ENCODE data around the gene ATP5MC3.
A peak's percentile ranks its signal among the peaks of the same experiment; 100 is the strongest.

ATP5MC3 gene

GRCh38 chr2:175166216-175166824 lies 15.2 kb downstream of the ATP5MC3 start:
- Histone ChIP-seq H2BK5ac (ENCODE audit: low read length) (no peak overlapping the region), H2AK5ac (ENCODE audit: low read depth, low read length) (no peak overlapping the region), H3K4me3 (ENCODE audit: low read length in 2 of 2) (peak overlapping the region in 1 of 2 donors; percentile 82), H3K18ac (ENCODE audit: low read length) (no peak overlapping the region), H3K9ac (ENCODE audit: low read depth, low read length, poor library complexity) (no peak overlapping the region), H3K9me3 (replicated peaks in 1 of 2; ENCODE audit: control insufficient read depth in 2 of 2, insufficient read depth in 1 of 2, low read depth in 1 of 2, low read length in 2 of 2) (peaks cover 0 to 12% of the 10 kb centered on the region in 2 donors), H2BK15ac (ENCODE audit: low read length) (no peak overlapping the region), H4K91ac (ENCODE audit: low read depth, low read length, poor library complexity) (no peak overlapping the region), H4K8ac (ENCODE audit: low read depth, low read length) (no peak overlapping the region), H3K79me1 (ENCODE audit: low read depth, low read length) (peaks cover 5% of the 10 kb centered on the region), H2AFZ (ENCODE audit: low read length) (no peak overlapping the region), H3K27ac (replicated peaks; ENCODE audit: low read length) (no peak overlapping the region), H3K14ac (ENCODE audit: low read length) (no peak overlapping the region), H3K27me3 (ENCODE audit: control insufficient read depth in 3 of 3, insufficient read depth in 3 of 3, low read depth in 1 of 3, low read length in 3 of 3) (no peaks in the 10 kb centered on the region), H3K23ac (ENCODE audit: low read depth, low read length, poor library complexity) (no peak overlapping the region), H3K36me3 (replicated peaks in 1 of 2; ENCODE audit: control insufficient read depth in 2 of 2, insufficient read depth in 2 of 2, low read length in 2 of 2) (peaks cover 2 to 24% of the 10 kb centered on the region in 2 donors), H3K4me2 (ENCODE audit: insufficient read depth, low read length, poor library complexity, severe bottlenecking) (peak overlapping the region; percentile 11), H2BK12ac (ENCODE audit: low read length) (no peak overlapping the region), H3K4ac (ENCODE audit: low read length) (no peak overlapping the region), H3K4me1 (ENCODE audit: control insufficient read depth in 2 of 2, insufficient read depth in 1 of 2, low read depth in 1 of 2, low read length in 2 of 2) (peaks cover 0 to 2% of the 10 kb centered on the region in 2 donors), H2BK120ac (ENCODE audit: low read depth, low read length) (no peak overlapping the region)
- no peak for DNase-seq (ENCODE audit: low spot score)
- 100% methylated on average over 1 of the region's 9 CpGs; no CpG with 5 or more reads in 1 of the 2 donors for WGBS, 2 donors (ENCODE audit: extremely low coverage in 2 of 2, insufficient read length in 2 of 2, insufficient replicate concordance in 1 of 2)

GRCh38 chr2:175164235-175164634 lies 17.3 kb downstream of the ATP5MC3 start:
- Histone ChIP-seq H2AFZ (ENCODE audit: low read length) (no peak overlapping the region), H3K9me3 (replicated peaks in 1 of 2; ENCODE audit: control insufficient read depth in 2 of 2, insufficient read depth in 1 of 2, low read depth in 1 of 2, low read length in 2 of 2) (peaks cover 0 to 15% of the 10 kb centered on the region in 2 donors), H2BK5ac (ENCODE audit: low read length) (no peak overlapping the region), H2BK120ac (ENCODE audit: low read depth, low read length) (no peak overlapping the region), H3K36me3 (replicated peaks in 1 of 2; ENCODE audit: control insufficient read depth in 2 of 2, insufficient read depth in 2 of 2, low read length in 2 of 2) (peaks cover 2 to 43% of the 10 kb centered on the region in 2 donors), H3K9ac (ENCODE audit: low read depth, low read length, poor library complexity) (no peak overlapping the region), H3K18ac (ENCODE audit: low read length) (no peak overlapping the region), H3K4ac (ENCODE audit: low read length) (no peak overlapping the region), H4K8ac (ENCODE audit: low read depth, low read length) (no peak overlapping the region), H2AK5ac (ENCODE audit: low read depth, low read length) (no peak overlapping the region), H3K4me2 (ENCODE audit: insufficient read depth, low read length, poor library complexity, severe bottlenecking) (no peak overlapping the region), H3K27me3 (ENCODE audit: control insufficient read depth in 3 of 3, insufficient read depth in 3 of 3, low read depth in 1 of 3, low read length in 3 of 3) (no peaks in the 10 kb centered on the region), H4K91ac (ENCODE audit: low read depth, low read length, poor library complexity) (no peak overlapping the region), H3K4me3 (ENCODE audit: low read length in 2 of 2) (no peak overlapping the region), H3K27ac (replicated peaks; ENCODE audit: low read length) (no peak overlapping the region), H2BK15ac (ENCODE audit: low read length) (no peak overlapping the region), H2BK12ac (ENCODE audit: low read length) (no peak overlapping the region), H3K4me1 (ENCODE audit: control insufficient read depth in 2 of 2, insufficient read depth in 1 of 2, low read depth in 1 of 2, low read length in 2 of 2) (peaks cover 2% of the 10 kb centered on the region in 2 donors), H3K14ac (ENCODE audit: low read length) (no peak overlapping the region), H3K23ac (ENCODE audit: low read depth, low read length, poor library complexity) (no peak overlapping the region), H3K79me1 (ENCODE audit: low read depth, low read length) (peaks cover 5% of the 10 kb centered on the region)
- WGBS, 2 donors (ENCODE audit: extremely low coverage in 2 of 2, insufficient read length in 2 of 2, insufficient replicate concordance in 1 of 2) = no CpG with 5 or more reads among the region's 8 CpGs
- no peak for DNase-seq (ENCODE audit: low spot score)

- Histone ChIP-seq H3K79me1 (ENCODE audit: low read depth, low read length) (peaks cover 2% of the 10 kb centered on the region), H2BK120ac (ENCODE audit: low read depth, low read length) (no peak overlapping the region), H2AK5ac (ENCODE audit: low read depth, low read length) (no peak overlapping the region), H3K4me1 (ENCODE audit: control insufficient read depth in 2 of 2, insufficient read depth in 1 of 2, low read depth in 1 of 2, low read length in 2 of 2) (peaks cover 0 to 2% of the 10 kb centered on the region in 2 donors), H3K27me3 (ENCODE audit: control insufficient read depth in 3 of 3, insufficient read depth in 3 of 3, low read depth in 1 of 3, low read length in 3 of 3) (no peaks in the 10 kb centered on the region), H2AFZ (ENCODE audit: low read length) (no peak overlapping the region), H3K14ac (ENCODE audit: low read length) (no peak overlapping the region), H3K4me3 (ENCODE audit: low read length in 2 of 2) (no peak overlapping the region), H4K91ac (ENCODE audit: low read depth, low read length, poor library complexity) (no peak overlapping the region), H4K8ac (ENCODE audit: low read depth, low read length) (no peak overlapping the region), H3K23ac (ENCODE audit: low read depth, low read length, poor library complexity) (no peak overlapping the region), H2BK15ac (ENCODE audit: low read length) (no peak overlapping the region), H3K18ac (ENCODE audit: low read length) (no peak overlapping the region), H3K4me2 (ENCODE audit: insufficient read depth, low read length, poor library complexity, severe bottlenecking) (no peak overlapping the region), H3K4ac (ENCODE audit: low read length) (no peak overlapping the region), H2BK12ac (ENCODE audit: low read length) (no peak overlapping the region), H3K9ac (ENCODE audit: low read depth, low read length, poor library complexity) (no peak overlapping the region), H2BK5ac (ENCODE audit: low read length) (no peak overlapping the region), H3K36me3 (replicated peaks in 1 of 2; ENCODE audit: control insufficient read depth in 2 of 2, insufficient read depth in 2 of 2, low read length in 2 of 2) (peaks cover 0 to 64% of the 10 kb centered on the region in 2 donors), H3K9me3 (replicated peaks in 1 of 2; ENCODE audit: control insufficient read depth in 2 of 2, insufficient read depth in 1 of 2, low read depth in 1 of 2, low read length in 2 of 2) (peaks cover 0 to 19% of the 10 kb centered on the region in 2 donors), H3K27ac (replicated peaks; ENCODE audit: low read length) (no peak overlapping the region)
- no CpG with 5 or more reads among the region's 4 CpGs for WGBS, 2 donors (ENCODE audit: extremely low coverage in 2 of 2, insufficient read length in 2 of 2, insufficient replicate concordance in 1 of 2)
- no peak for DNase-seq (ENCODE audit: low spot score)
These were observed 22.6 kb downstream of the ATP5MC3 start for GRCh38 chr2:175158894-175159293.

GRCh38 chr2:175156534-175156933 lies 25.0 kb downstream of the ATP5MC3 start:
- H4K91ac ChIP-seq (ENCODE audit: low read depth, low read length, poor library complexity) = no peak overlapping the region
- H2AFZ ChIP-seq (ENCODE audit: low read length) = no peak overlapping the region
- H3K79me1 ChIP-seq (ENCODE audit: low read depth, low read length) = peaks cover 2% of the 10 kb centered on the region
- H4K8ac ChIP-seq (ENCODE audit: low read depth, low read length) = no peak overlapping the region
- no peak overlapping the region for H3K4me2 ChIP-seq (ENCODE audit: insufficient read depth, low read length, poor library complexity, severe bottlenecking)
- no peak overlapping the region for H2AK5ac ChIP-seq (ENCODE audit: low read depth, low read length)
- H3K18ac ChIP-seq (ENCODE audit: low read length) = no peak overlapping the region
- no peak overlapping the region for H3K9ac ChIP-seq (ENCODE audit: low read depth, low read length, poor library complexity)
- H3K4me3 ChIP-seq (ENCODE audit: low read length in 2 of 2) = no peak overlapping the region
- no peak for DNase-seq (ENCODE audit: low spot score)
- no peak overlapping the region for H3K4ac ChIP-seq (ENCODE audit: low read length)
- H3K27ac ChIP-seq (replicated peaks; ENCODE audit: low read length) = no peak overlapping the region
- no peak overlapping the region for H2BK12ac ChIP-seq (ENCODE audit: low read length)
- 100% methylated on average over 1 of the region's 5 CpGs; no CpG with 5 or more reads in 1 of the 2 donors for WGBS, 2 donors (ENCODE audit: extremely low coverage in 2 of 2, insufficient read length in 2 of 2, insufficient replicate concordance in 1 of 2)
- peaks cover 0 to 2% of the 10 kb centered on the region in 2 donors for H3K4me1 ChIP-seq (ENCODE audit: control insufficient read depth in 2 of 2, insufficient read depth in 1 of 2, low read depth in 1 of 2, low read length in 2 of 2)
- no peaks in the 10 kb centered on the region for H3K27me3 ChIP-seq (ENCODE audit: control insufficient read depth in 3 of 3, insufficient read depth in 3 of 3, low read depth in 1 of 3, low read length in 3 of 3)
- no peak overlapping the region for H2BK5ac ChIP-seq (ENCODE audit: low read length)
- H3K36me3 ChIP-seq (replicated peaks in 1 of 2; ENCODE audit: control insufficient read depth in 2 of 2, insufficient read depth in 2 of 2, low read length in 2 of 2) = peaks cover 0 to 66% of the 10 kb centered on the region in 2 donors
- peaks cover 0 to 19% of the 10 kb centered on the region in 2 donors for H3K9me3 ChIP-seq (replicated peaks in 1 of 2; ENCODE audit: control insufficient read depth in 2 of 2, insufficient read depth in 1 of 2, low read depth in 1 of 2, low read length in 2 of 2)
- H2BK120ac ChIP-seq (ENCODE audit: low read depth, low read length) = no peak overlapping the region
- no peak overlapping the region for H3K14ac ChIP-seq (ENCODE audit: low read length)
- H2BK15ac ChIP-seq (ENCODE audit: low read length) = no peak overlapping the region
- no peak overlapping the region for H3K23ac ChIP-seq (ENCODE audit: low read depth, low read length, poor library complexity)
